Endodermal cell (in vitro differentiated cells): ENCODE data around the gene EVL. TPM values are rescaled to one million over a fixed set of nuclear protein-coding genes. Genes with fewer than 3 reads are reported as not detected.

Experiments used
- DNase-seq: peaks from one replicate; pipeline ENCODE4 v3.0.0-alpha.2; 2017
- H3K27ac ChIP-seq: 2 replicates; pipeline ENCODE4 v1.5.1; 2013; ENCODE audit warnings: mild to moderate bottlenecking, low read depth, low read length, moderate library complexity
- H3K27me3 ChIP-seq: 2 replicates; pipeline ENCODE4 v1.6.1; 2013; ENCODE audit warnings: mild to moderate bottlenecking, low read length, moderate library complexity; ENCODE audit not compliant: insufficient read depth, control insufficient read depth, poor library complexity, severe bottlenecking
- H3K36me3 ChIP-seq: 2 replicates; pipeline ENCODE4 v1.7.0; 2013; ENCODE audit warnings: mild to moderate bottlenecking, low read length, moderate library complexity; ENCODE audit not compliant: control insufficient read depth, insufficient read depth
- H3K4me1 ChIP-seq: one replicate; pipeline ENCODE4 v1.7.0; 2013; ENCODE audit warnings: low read length; ENCODE audit not compliant: control insufficient read depth, insufficient read depth
- H3K4me3 ChIP-seq: 2 replicates; pipeline ENCODE4 v1.5.1; 2013; ENCODE audit warnings: mild to moderate bottlenecking, low read length, moderate library complexity
- H3K9ac ChIP-seq: 2 replicates; pipeline ENCODE4 v1.6.1; 2013; ENCODE audit warnings: mild to moderate bottlenecking, low read length, moderate library complexity; ENCODE audit not compliant: poor library complexity, severe bottlenecking; ENCODE audit errors: extremely low read depth
- H3K9me3 ChIP-seq: 2 replicates; pipeline ENCODE4 v1.6.1; 2013; ENCODE audit warnings: mild to moderate bottlenecking, low read length, moderate library complexity; ENCODE audit not compliant: control insufficient read depth
- H3K27ac Mint-ChIP-seq: 2 replicates; pipeline ENCODE4 v1.8.0; 2020; ENCODE audit warnings: mixed read lengths
- H3K27me3 Mint-ChIP-seq: 2 replicates; pipeline ENCODE4 v1.8.0; 2021; ENCODE audit warnings: mild to moderate bottlenecking, mixed read lengths; ENCODE audit not compliant: insufficient read depth
- H3K36me3 Mint-ChIP-seq: 2 replicates; pipeline ENCODE4 v1.8.0; 2020; ENCODE audit warnings: low read depth, mixed read lengths
- H3K4me1 Mint-ChIP-seq: 2 replicates; pipeline ENCODE4 v1.8.0; 2020; ENCODE audit warnings: mixed read lengths
- H3K4me3 Mint-ChIP-seq: 2 replicates; pipeline ENCODE4 v1.8.0; 2020; ENCODE audit warnings: mild to moderate bottlenecking, moderate library complexity, mixed read lengths
- H3K9me3 Mint-ChIP-seq: 2 replicates; pipeline ENCODE4 v1.8.0; 2020; ENCODE audit warnings: mild to moderate bottlenecking, mixed read lengths
- CTCF ChIP-seq: fragments of 200-600 bp; sonication (generic); conservative IDR thresholded peaks from 2 replicates; pipeline ENCODE4 v1.5.0; 2021; ENCODE audit warnings: antibody characterized with exemption, mild to moderate bottlenecking
- WGBS, 2 experiments: methylation state at CpG; one replicate each; pipeline versions ENCODE4 v1.1.5 to v1.1.7; 2013; ENCODE audit warnings: missing lambda C conversion rate in 2 of 2, mixed read lengths in 1 of 2; ENCODE audit not compliant: insufficient coverage in 1 of 2, insufficient read length in 1 of 2; 5-methylcytosine and 5-hydroxymethylcytosine counted together
- total RNA-seq, 2 donors: library from RNA; stranded (reverse); fragmentation: NEBNext Ultra II Directional in 1 of 2; extraction: Animal tissue kit (Norgen Biotek cat#: 25700) in 1 of 2; gene quantifications; 2 replicates in 1 of 2; 3 replicates in 1 of 2; pipeline ENCODE4 v1.2.1, GENCODE V29; 2021

Gene EVL
- total RNA-seq, 2 donors from 2014 or later: 61.1 to 71.3 TPM

- H3K9me3 ChIP-seq: no peaks in the 10 kb centered on the region
- no peak for DNase-seq
- no peaks in the 10 kb centered on the region for H3K9me3 Mint-ChIP-seq
- no peak overlapping the region for H3K4me3 Mint-ChIP-seq
- WGBS, 2 experiments: 93 to 96% methylated on average over 7 to 10 of the region's 10 CpGs
- H3K36me3 ChIP-seq: peaks cover 23% of the 10 kb centered on the region
- peaks cover 6% of the 10 kb centered on the region for H3K4me1 Mint-ChIP-seq
- no peak overlapping the region for H3K9ac ChIP-seq
- H3K4me3 ChIP-seq: no peak overlapping the region
- no peaks in the 10 kb centered on the region for H3K27me3 ChIP-seq
- H3K27ac ChIP-seq: no peak overlapping the region
- no peak for TF ChIP-seq CTCF
- H3K27ac Mint-ChIP-seq: no peak overlapping the region
- H3K4me1 ChIP-seq: no peaks in the 10 kb centered on the region
- no peaks in the 10 kb centered on the region for H3K27me3 Mint-ChIP-seq
- peaks cover 12% of the 10 kb centered on the region for H3K36me3 Mint-ChIP-seq
Measured at GRCh38 chr14:100084591-100084990, 19.4 kb downstream of the EVL start.

DNA sequence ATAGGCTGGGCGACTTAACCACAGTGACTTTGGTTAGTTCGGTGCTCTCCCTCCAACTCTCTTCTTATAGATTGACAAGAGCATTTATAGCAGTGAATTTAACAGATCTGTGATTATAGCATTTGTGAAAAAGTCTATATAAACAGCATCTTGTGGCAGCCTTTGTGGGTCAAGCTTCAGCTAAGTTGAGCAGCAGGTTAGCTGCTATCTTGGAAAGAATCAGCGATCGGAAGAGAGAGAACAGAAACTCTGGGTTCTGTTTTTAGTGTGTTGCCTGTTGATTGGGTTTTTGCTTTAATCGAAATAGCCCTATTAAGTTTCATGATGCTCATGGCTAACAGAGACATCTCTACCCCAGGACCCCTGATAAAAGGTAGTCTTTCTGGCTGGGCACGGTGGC, 20.2 kb downstream of the EVL start:
- TF ChIP-seq CTCF: no peak
- no peak overlapping the region for H3K4me3 ChIP-seq
- no peaks in the 10 kb centered on the region for H3K9me3 ChIP-seq
- H3K36me3 ChIP-seq: peaks cover 23% of the 10 kb centered on the region
- H3K27ac ChIP-seq: no peak overlapping the region
- Mint-ChIP-seq H3K36me3 (peaks cover 12% of the 10 kb centered on the region), H3K9me3 (no peaks in the 10 kb centered on the region), H3K4me3 (no peak overlapping the region), H3K27me3 (no peaks in the 10 kb centered on the region), H3K4me1 (peaks cover under 1% of the 10 kb centered on the region), H3K27ac (no peak overlapping the region)
- no peak overlapping the region for H3K9ac ChIP-seq
- WGBS, 2 experiments: 92 to 97% methylated on average over 4 to 6 of the region's 6 CpGs
- DNase-seq: no peak
- H3K4me1 ChIP-seq: no peaks in the 10 kb centered on the region
- H3K27me3 ChIP-seq: no peaks in the 10 kb centered on the region

- 94% methylated on average over 5 of the region's 5 CpGs; no CpG with 5 or more reads in 1 of the 2 experiments for WGBS, 2 experiments
- Histone ChIP-seq H3K36me3 (peaks cover 23% of the 10 kb centered on the region), H3K27ac (no peak overlapping the region), H3K9ac (no peak overlapping the region), H3K4me1 (no peaks in the 10 kb centered on the region), H3K9me3 (no peaks in the 10 kb centered on the region), H3K4me3 (no peak overlapping the region), H3K27me3 (no peaks in the 10 kb centered on the region)
- Mint-ChIP-seq H3K27me3 (no peaks in the 10 kb centered on the region), H3K4me1 (no peaks in the 10 kb centered on the region), H3K4me3 (no peak overlapping the region), H3K9me3 (no peaks in the 10 kb centered on the region), H3K27ac (no peak overlapping the region), H3K36me3 (peaks cover 12% of the 10 kb centered on the region)
- TF ChIP-seq CTCF: no peak
- DNase-seq: no peak
Measured at GRCh38 chr14:100086361-100086760, 21.1 kb downstream of the EVL start.
